Measurements from ENCODE around the gene MCEE. TPM values are rescaled to one million over a fixed set of nuclear protein-coding genes. Genes with fewer than 3 reads are reported as not detected.

Gene MCEE
- total RNA-seq, 1 donor from 2014 or later: 11.5 TPM

DNA sequence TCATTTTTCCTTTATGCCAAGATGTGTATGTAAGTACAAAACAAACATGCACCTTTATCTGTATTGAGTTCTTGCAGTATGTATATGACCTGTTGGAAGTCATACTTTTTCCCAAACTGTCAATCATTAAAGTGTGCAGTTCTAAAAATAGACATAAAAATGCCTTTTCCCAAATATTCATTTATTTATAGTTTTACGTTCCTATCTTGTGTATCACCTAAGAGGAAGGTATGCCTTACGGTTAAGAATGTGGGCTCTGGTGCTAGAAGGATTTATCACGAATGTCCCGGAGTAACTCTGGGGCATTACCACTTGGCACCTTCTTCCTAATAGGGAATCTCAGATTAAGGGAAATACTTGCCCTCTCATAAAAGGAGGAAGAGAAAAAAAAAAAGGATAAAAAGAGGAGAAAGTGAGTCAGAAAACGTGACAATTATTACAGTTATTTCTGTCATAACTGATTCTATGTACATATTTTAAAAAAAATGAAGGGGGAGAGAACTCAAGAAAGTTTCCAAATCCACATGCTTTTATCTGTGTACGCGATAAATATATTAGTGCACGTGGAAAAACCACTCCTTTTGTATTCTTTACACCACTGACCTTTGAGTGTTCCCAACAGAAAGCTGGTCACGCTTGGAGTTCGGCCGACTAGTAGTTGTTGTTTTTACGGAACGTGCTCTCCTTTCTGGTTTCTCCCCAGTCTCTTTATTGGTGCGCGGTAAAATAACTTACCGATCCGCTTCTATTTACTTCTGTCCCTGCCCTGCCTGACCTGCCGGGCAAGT lies 721 bp downstream of the MCEE start:
- H3K27ac Mint-ChIP-seq (ENCODE audit: unreplicated experiment): no peak overlapping the region

DNA sequence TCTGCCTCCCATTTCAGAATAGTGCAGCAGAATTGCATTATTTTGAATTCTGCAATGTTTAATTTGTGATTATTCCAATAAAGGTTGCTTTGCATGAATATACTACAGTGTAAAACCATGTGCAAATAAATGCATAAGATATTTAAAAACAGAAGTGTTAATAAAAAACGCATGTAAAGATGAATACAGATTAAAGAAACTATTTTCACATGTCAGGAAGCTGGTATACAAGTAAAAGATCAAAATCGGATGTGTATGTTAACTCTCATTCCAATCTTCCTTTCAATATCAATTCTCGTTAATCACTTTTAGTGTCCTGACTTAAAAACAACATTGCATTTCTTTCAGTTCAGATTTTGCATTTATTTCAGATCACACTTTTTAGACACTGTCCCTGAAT lies 3.1 kb downstream of the MCEE start:
- TF ChIP-seq, protein P1, sequence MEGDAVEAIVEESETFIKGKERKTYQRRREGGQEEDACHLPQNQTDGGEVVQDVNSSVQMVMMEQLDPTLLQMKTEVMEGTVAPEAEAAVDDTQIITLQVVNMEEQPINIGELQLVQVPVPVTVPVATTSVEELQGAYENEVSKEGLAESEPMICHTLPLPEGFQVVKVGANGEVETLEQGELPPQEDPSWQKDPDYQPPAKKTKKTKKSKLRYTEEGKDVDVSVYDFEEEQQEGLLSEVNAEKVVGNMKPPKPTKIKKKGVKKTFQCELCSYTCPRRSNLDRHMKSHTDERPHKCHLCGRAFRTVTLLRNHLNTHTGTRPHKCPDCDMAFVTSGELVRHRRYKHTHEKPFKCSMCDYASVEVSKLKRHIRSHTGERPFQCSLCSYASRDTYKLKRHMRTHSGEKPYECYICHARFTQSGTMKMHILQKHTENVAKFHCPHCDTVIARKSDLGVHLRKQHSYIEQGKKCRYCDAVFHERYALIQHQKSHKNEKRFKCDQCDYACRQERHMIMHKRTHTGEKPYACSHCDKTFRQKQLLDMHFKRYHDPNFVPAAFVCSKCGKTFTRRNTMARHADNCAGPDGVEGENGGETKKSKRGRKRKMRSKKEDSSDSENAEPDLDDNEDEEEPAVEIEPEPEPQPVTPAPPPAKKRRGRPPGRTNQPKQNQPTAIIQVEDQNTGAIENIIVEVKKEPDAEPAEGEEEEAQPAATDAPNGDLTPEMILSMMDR (IDR thresholded peaks at IDR 0.05; ENCODE audit: partially characterized antibody, unreplicated experiment): no peak
- Mint-ChIP-seq H3K27me3 (ENCODE audit: unreplicated experiment) (peaks cover 2% of the 10 kb centered on the region), H3K4me1 (ENCODE audit: low read depth, unreplicated experiment) (peaks cover 3% of the 10 kb centered on the region), H3K27ac (ENCODE audit: unreplicated experiment) (no peak overlapping the region), H3K4me3 (ENCODE audit: unreplicated experiment) (no peak overlapping the region), H3K36me3 (ENCODE audit: unreplicated experiment) (peaks cover 6% of the 10 kb centered on the region), H3K9me3 (ENCODE audit: unreplicated experiment) (peaks cover 2% of the 10 kb centered on the region)
- no peak for DNase-seq

More for the DNA sequence above, 721 bp downstream of the MCEE start:
- TF ChIP-seq, protein P1 (IDR thresholded peaks at IDR 0.05; ENCODE audit: partially characterized antibody, unreplicated experiment): no peak
- peaks cover 3% of the 10 kb centered on the region for H3K4me1 Mint-ChIP-seq (ENCODE audit: low read depth, unreplicated experiment)
- peaks cover 2% of the 10 kb centered on the region for H3K27me3 Mint-ChIP-seq (ENCODE audit: unreplicated experiment)
- no peak for DNase-seq
- no peak overlapping the region for H3K4me3 Mint-ChIP-seq (ENCODE audit: unreplicated experiment)
- H3K9me3 Mint-ChIP-seq (ENCODE audit: unreplicated experiment): peaks cover 2% of the 10 kb centered on the region
- H3K36me3 Mint-ChIP-seq (ENCODE audit: unreplicated experiment): no peaks in the 10 kb centered on the region

DNA sequence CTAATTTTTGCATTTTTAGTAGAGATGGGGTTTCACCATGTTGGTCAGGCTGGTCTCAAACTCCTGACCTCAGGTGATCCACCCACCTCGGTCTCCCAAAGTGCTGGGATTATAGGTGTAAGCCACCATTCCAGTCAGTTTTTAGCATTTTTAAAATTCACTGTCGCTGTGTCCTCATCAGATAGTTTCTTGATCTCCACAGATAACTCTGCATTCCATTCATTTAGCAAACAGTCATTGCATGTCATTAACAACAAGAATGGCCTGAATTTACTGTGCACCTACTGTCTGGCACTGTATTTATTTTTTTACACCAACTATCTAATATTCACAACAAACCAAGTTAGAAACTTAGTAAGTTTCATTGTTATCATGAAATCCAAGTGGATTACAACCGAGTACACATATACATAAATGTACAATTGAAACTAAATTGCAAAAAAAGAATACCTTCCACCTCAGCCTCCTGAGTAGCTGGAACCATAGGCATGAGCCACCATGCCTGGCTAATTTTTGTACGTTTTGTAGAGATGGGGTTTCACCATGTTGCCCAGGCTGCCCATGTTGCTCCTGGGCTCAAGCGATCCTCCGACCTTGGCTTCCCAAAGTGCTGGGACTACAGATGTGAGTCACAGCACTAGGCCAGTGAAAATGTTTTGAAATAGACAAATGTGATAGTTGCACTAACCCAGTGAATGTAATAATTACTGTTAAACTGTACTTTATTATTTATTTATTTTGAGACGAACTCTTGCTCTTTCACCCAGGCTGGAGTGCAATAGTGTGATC lies 4.3 kb downstream of the MCEE start:
- no peak overlapping the region for H3K4me3 Mint-ChIP-seq (ENCODE audit: unreplicated experiment)
- H3K27ac Mint-ChIP-seq (ENCODE audit: unreplicated experiment): no peak overlapping the region
- H3K27me3 Mint-ChIP-seq (ENCODE audit: unreplicated experiment): peaks cover 4% of the 10 kb centered on the region
- DNase-seq: no peak
- peaks cover 6% of the 10 kb centered on the region for H3K36me3 Mint-ChIP-seq (ENCODE audit: unreplicated experiment)
- TF ChIP-seq, protein P1 (IDR thresholded peaks at IDR 0.05; ENCODE audit: partially characterized antibody, unreplicated experiment): no peak
- H3K4me1 Mint-ChIP-seq (ENCODE audit: low read depth, unreplicated experiment): peaks cover 3% of the 10 kb centered on the region
- H3K9me3 Mint-ChIP-seq (ENCODE audit: unreplicated experiment): peaks cover 2% of the 10 kb centered on the region

DNA sequence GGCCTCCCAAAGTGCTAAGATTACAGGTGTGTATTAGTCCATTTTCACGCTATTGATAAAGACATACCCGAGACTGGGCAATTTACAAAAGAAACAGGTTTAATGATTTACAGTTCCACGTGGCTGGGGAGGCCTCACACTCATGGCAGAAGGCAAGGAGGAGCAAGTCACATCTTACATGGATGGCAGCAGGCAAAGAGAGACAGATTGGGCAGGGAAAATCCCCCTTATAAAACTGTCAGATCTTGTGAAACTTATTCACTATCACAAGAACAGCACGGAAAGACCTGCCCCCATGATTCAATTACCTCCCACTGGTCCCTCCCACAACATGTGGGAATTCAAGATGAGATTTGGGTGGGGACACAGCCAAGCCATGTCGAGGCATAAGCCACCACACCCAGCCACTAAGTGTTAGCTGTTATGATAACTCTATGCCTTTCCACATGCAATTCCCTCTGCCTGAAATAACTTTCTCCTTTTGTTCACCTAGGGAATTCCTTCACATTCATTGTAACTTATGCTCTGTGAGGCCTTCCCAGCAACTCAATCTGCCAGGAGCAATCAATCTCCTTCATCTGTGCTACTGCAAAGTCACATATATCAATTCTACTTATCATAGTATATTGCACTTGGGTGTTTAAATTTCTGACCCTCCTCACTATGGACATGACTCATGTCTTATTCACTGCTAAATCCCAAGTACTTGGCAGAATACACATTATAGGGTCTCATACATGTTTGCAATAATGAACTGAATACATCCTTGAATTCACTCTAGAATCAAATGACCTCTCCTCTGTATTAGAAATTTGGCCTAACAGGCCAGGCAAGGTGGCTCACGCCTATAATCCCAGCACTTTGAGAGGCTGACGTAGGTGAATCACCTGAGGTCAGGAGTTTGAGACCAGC lies 7.4 kb downstream of the MCEE start:
- H3K4me1 Mint-ChIP-seq (ENCODE audit: low read depth, unreplicated experiment): no peaks in the 10 kb centered on the region
- no peak overlapping the region for H3K27ac Mint-ChIP-seq (ENCODE audit: unreplicated experiment)
- H3K27me3 Mint-ChIP-seq (ENCODE audit: unreplicated experiment): peaks cover 6% of the 10 kb centered on the region

More for the DNA sequence above, 7.4 kb downstream of the MCEE start:
- H3K4me3 Mint-ChIP-seq (ENCODE audit: unreplicated experiment): no peak overlapping the region
- no peaks in the 10 kb centered on the region for H3K9me3 Mint-ChIP-seq (ENCODE audit: unreplicated experiment)
- H3K36me3 Mint-ChIP-seq (ENCODE audit: unreplicated experiment): peaks cover 6% of the 10 kb centered on the region
- TF ChIP-seq, protein P1 (IDR thresholded peaks at IDR 0.05; ENCODE audit: partially characterized antibody, unreplicated experiment): no peak
- no peak for DNase-seq
